Thyroid gland (tissue), 4 donors: Measurements from ENCODE around the gene MAGED4. TPM values are rescaled to one million over a fixed set of nuclear protein-coding genes. Genes with fewer than 3 reads are reported as not detected.
"Not testable (repeated sequence)": the region's sequence is repeated elsewhere in the genome, so short reads cannot be mapped to it uniquely, and the experiment has no call there.

ENCODE experiments used
- DNase-seq, 2 donors: peaks; one replicate each; pipeline ENCODE4 v3.0.0-alpha.2; 2019
- H3K27ac ChIP-seq, 3 donors: fragments of 200-600 bp; sonication (generic); 1 replicate in 2 of 3; 2 replicates in 1 of 3; pipeline ENCODE4 v1.5.1; 2016 to 2019; ENCODE audit warnings: mild to moderate bottlenecking in 1 of 3, moderate library complexity in 1 of 3
- H3K27me3 ChIP-seq: fragments of 200-600 bp; sonication (generic); one replicate; pipeline ENCODE4 v1.5.1; 2019
- H3K36me3 ChIP-seq, 2 donors: fragments of 200-600 bp; sonication (generic); one replicate each; pipeline ENCODE4 v1.5.1; 2016 to 2019
- H3K4me1 ChIP-seq, 2 donors: fragments of 200-600 bp; sonication (generic); one replicate each; pipeline ENCODE4 v1.5.1; 2017 to 2019
- H3K4me3 ChIP-seq, 3 donors: fragments of 200-600 bp; sonication (generic); replicated peaks in 1 of 3; 1 replicate in 2 of 3; 2 replicates in 1 of 3; pipeline ENCODE4 v1.5.1; 2016; ENCODE audit warnings: mild to moderate bottlenecking in 1 of 3
- H3K9me3 ChIP-seq: fragments of 200-600 bp; sonication (generic); one replicate; pipeline ENCODE4 v1.5.1; 2017
- CTCF ChIP-seq, 6 experiments: fragments of 200-600 bp in 3 of 6; fragments of 450-650 bp in 3 of 6; sonication (generic) in 3 of 6; IDR thresholded peaks; one replicate each; pipeline ENCODE4 v1.5.1; 2016 to 2019; ENCODE audit warnings: antibody characterized with exemption in 6 of 6, mild to moderate bottlenecking in 2 of 6, inconsistent platforms in 1 of 6, moderate library complexity in 1 of 6
- POLR2A ChIP-seq, 2 donors: fragments of 450-650 bp; IDR thresholded peaks; one replicate each; pipeline ENCODE4 v1.6.1; 2017; ENCODE audit warnings: antibody characterized with exemption in 2 of 2, mild to moderate bottlenecking in 2 of 2, moderate library complexity in 1 of 2
- WGBS, 2 donors: methylation state at CpG; one replicate each; pipeline ENCODE4 v1.1.5; 2017; 5-methylcytosine and 5-hydroxymethylcytosine counted together
- intact Hi-C: fragments of 100-400 bp; cut with DNase I; formaldehyde crosslinking; loops from one replicate; pipeline ENCODE4 v1.15.1; 2023
- total RNA-seq, 4 donors: library from RNA; depleted of rRNA; stranded (reverse); fragments of >200 nt; gene quantifications; one replicate each; pipeline ENCODE4 v1.2.3, GENCODE V29; 2016

The MAGED4 gene
- total RNA-seq, 4 donors from 2014 or later = 0.34 to 29.3 (median 3.5) TPM

GRCh38 chrX:52166840-52167239, 17.8 kb upstream of the MAGED4 start:
- DNase-seq = no peak
- Histone ChIP-seq H3K36me3 (no peaks in the 10 kb centered on the region), H3K4me1 (no peaks in the 10 kb centered on the region), H3K27me3 (no peaks in the 10 kb centered on the region), H3K27ac (no peak overlapping the region), H3K4me3 (no peak overlapping the region), H3K9me3 (no peaks in the 10 kb centered on the region)
- TF ChIP-seq CTCF (IDR thresholded peaks at IDR 0.05) (no peak), POLR2A (IDR thresholded peaks at IDR 0.05) (no peak)
- intact Hi-C loops = no loop called here

GRCh38 chrX:52171055-52171454, 13.6 kb upstream of the MAGED4 start:
- H3K4me1 ChIP-seq, DNase-seq, intact Hi-C loops, H3K27ac ChIP-seq, H3K9me3 ChIP-seq, H3K36me3 ChIP-seq, H3K4me3 ChIP-seq, H3K27me3 ChIP-seq: not testable (repeated sequence)
- WGBS, 2 donors = no CpG with 5 or more reads among the region's 10 CpGs

GRCh38 chrX:52185078-52185453, 378 bp downstream of the MAGED4 start:
- H3K36me3 ChIP-seq, H3K9me3 ChIP-seq, H3K27me3 ChIP-seq, intact Hi-C loops, H3K4me1 ChIP-seq, DNase-seq, H3K27ac ChIP-seq, H3K4me3 ChIP-seq: not testable (repeated sequence)
- WGBS, 2 donors = no CpG with 5 or more reads among the region's 18 CpGs

GRCh38 chrX:52211405-52211804, 26.7 kb downstream of the MAGED4 start:
- H3K4me1 ChIP-seq, DNase-seq, H3K27ac ChIP-seq, intact Hi-C loops, H3K9me3 ChIP-seq, H3K4me3 ChIP-seq, H3K36me3 ChIP-seq, H3K27me3 ChIP-seq: not testable (repeated sequence)
- no CpG with 5 or more reads among the region's 6 CpGs for WGBS, 2 donors

GRCh38 chrX:52213276-52213675, 28.6 kb downstream of the MAGED4 start:
- Histone ChIP-seq H3K4me3 (no peak overlapping the region), H3K27me3 (no peaks in the 10 kb centered on the region), H3K9me3 (no peaks in the 10 kb centered on the region), H3K27ac (no peak overlapping the region), H3K4me1 (no peaks in the 10 kb centered on the region), H3K36me3 (no peaks in the 10 kb centered on the region)
- no peak for DNase-seq
- TF ChIP-seq POLR2A (IDR thresholded peaks at IDR 0.05) = no peak
- TF ChIP-seq CTCF (IDR thresholded peaks at IDR 0.05) = no peak
- intact Hi-C loops = no loop called here
- 78 to 85% methylated on average over 3 of the region's 3 CpGs for WGBS, 2 donors

GRCh38 chrX:52216541-52216940, 31.9 kb downstream of the MAGED4 start:
- intact Hi-C loops = no loop called here
- H3K27ac ChIP-seq = no peak overlapping the region
- no peak for DNase-seq
- H3K4me1 ChIP-seq = no peaks in the 10 kb centered on the region
- H3K9me3 ChIP-seq = no peaks in the 10 kb centered on the region
- no peaks in the 10 kb centered on the region for H3K36me3 ChIP-seq
- no peaks in the 10 kb centered on the region for H3K27me3 ChIP-seq
- no peak overlapping the region for H3K4me3 ChIP-seq
- WGBS, 2 donors = 78% methylated on average over 1 of the region's 3 CpGs; no CpG with 5 or more reads in 1 of the 2 donors
- TF ChIP-seq CTCF (IDR thresholded peaks at IDR 0.05) (no peak), POLR2A (IDR thresholded peaks at IDR 0.05) (no peak)

GRCh38 chrX:52217494-52218160, 32.9 kb downstream of the MAGED4 start:
- Histone ChIP-seq H3K27me3 (no peaks in the 10 kb centered on the region), H3K4me3 (no peak overlapping the region), H3K36me3 (no peaks in the 10 kb centered on the region), H3K4me1 (no peaks in the 10 kb centered on the region), H3K9me3 (no peaks in the 10 kb centered on the region), H3K27ac (no peak overlapping the region)
- DNase-seq = no peak
- intact Hi-C loops = no loop called here
- TF ChIP-seq CTCF (IDR thresholded peaks at IDR 0.05) (no peak), POLR2A (IDR thresholded peaks at IDR 0.05) (no peak)
- 33 to 70% methylated on average over 2 of the region's 2 CpGs for WGBS, 2 donors
